Stimulated activated CD8-positive, alpha-beta memory T cell treated with anti-CD3 and anti-CD28 coated beads, Interleukin-15, amount 100 ng/mL, for 4 hours (primary cell): ENCODE results near the gene LYPD3.

Experiments used
- DNase-seq, 2 donors: peaks; one replicate each; pipeline ENCODE4 v3.0.0-alpha.2; 2020; ENCODE audit warnings: low read depth in 2 of 2

The LYPD3 gene

GRCh38 chr19:43433358-43433673 lies 32.1 kb downstream of the LYPD3 start:
- DNase-seq, result no peak

GRCh38 chr19:43430976-43431375 lies 34.4 kb downstream of the LYPD3 start:
- no peak for DNase-seq

GRCh38 chr19:43430142-43430710 lies 35.2 kb downstream of the LYPD3 start:
- no peak for DNase-seq

GRCh38 chr19:43429395-43429794 lies 36.0 kb downstream of the LYPD3 start:
- DNase-seq, result no peak

- no peak for DNase-seq
Measured at GRCh38 chr19:43425567-43426392, 39.6 kb downstream of the LYPD3 start.

- no peak for DNase-seq
Measured at GRCh38 chr19:43423779-43424178, 41.6 kb downstream of the LYPD3 start.

GRCh38 chr19:43422689-43423066 lies 42.7 kb downstream of the LYPD3 start:
- no peak for DNase-seq

GRCh38 chr19:43422000-43422688 lies 43.3 kb downstream of the LYPD3 start:
- no peak for DNase-seq

GRCh38 chr19:43420954-43421353 lies 44.5 kb downstream of the LYPD3 start:
- DNase-seq, result no peak

- no peak for DNase-seq
Measured at GRCh38 chr19:43416951-43417623, 48.3 kb downstream of the LYPD3 start.

GRCh38 chr19:43414554-43414953 lies 50.9 kb downstream of the LYPD3 start, which contains the start of gene TEX101:
Gene TEX101 (plus strand): TSS chr19:43414890. CDS start chr19:43415920, 1,030 bp downstream.
- no peak for DNase-seq

GRCh38 chr19:43412441-43412840 lies 53.0 kb downstream of the LYPD3 start:
- DNase-seq, result no peak
